GM10248 (cell line): Measurements from ENCODE around the gene RASGRF2.
"Not testable (repeated sequence)": the region's sequence is repeated elsewhere in the genome, so short reads cannot be mapped to it uniquely, and the experiment has no call there.

Source experiments
- CTCF ChIA-PET: fragments of 300-600 bp; sonication (Branson Sonifier 250); formaldehyde crosslinking; extraction: SDS; loops from one replicate; lab custom pipeline; 2021; ENCODE audit warnings: antibody characterized with exemption; lab: Yijun Ruan, JAX
- POLR2A ChIA-PET: fragments of 350-650 bp; sonication (Branson Sonifier 250); formaldehyde crosslinking; extraction: SDS; loops from one replicate; lab custom pipeline; 2020; ENCODE audit warnings: antibody characterized with exemption; lab: Yijun Ruan, JAX
- DNase-seq: peaks from one replicate; pipeline ENCODE4 v3.0.0; 2012; ENCODE audit errors: extremely low spot score
- TF ChIP-seq, protein P1 (sequence below): IDR thresholded peaks from 2 replicates; pipeline ENCODE4 v1.5.1; 2012; ENCODE audit warnings: mild to moderate bottlenecking, low read depth; ENCODE audit errors: extremely low read depth, missing control alignments, control extremely low read depth

The RASGRF2 gene

DNA sequence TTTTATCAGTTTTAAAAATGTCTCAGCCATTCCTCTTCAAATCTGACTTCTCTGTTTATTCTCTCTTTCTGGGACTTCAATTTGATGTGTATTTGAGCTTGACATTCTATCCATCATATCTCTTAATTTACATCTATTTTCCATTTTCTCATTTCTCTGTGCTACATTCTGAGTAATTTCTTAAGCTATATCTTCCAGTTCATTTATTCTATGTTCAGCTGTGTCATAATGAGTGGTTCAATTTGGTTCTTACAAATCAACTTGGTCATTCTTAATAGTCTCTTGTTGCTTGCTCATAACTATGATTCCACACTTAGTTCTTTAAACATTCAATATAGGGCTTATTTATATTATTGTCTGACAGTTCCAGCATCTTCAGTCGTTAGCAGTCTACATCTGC is 289.8 kb downstream of the RASGRF2 start:
- DNase-seq: no peak
- POLR2A ChIA-PET: no interaction called here
- TF ChIP-seq, protein P1, sequence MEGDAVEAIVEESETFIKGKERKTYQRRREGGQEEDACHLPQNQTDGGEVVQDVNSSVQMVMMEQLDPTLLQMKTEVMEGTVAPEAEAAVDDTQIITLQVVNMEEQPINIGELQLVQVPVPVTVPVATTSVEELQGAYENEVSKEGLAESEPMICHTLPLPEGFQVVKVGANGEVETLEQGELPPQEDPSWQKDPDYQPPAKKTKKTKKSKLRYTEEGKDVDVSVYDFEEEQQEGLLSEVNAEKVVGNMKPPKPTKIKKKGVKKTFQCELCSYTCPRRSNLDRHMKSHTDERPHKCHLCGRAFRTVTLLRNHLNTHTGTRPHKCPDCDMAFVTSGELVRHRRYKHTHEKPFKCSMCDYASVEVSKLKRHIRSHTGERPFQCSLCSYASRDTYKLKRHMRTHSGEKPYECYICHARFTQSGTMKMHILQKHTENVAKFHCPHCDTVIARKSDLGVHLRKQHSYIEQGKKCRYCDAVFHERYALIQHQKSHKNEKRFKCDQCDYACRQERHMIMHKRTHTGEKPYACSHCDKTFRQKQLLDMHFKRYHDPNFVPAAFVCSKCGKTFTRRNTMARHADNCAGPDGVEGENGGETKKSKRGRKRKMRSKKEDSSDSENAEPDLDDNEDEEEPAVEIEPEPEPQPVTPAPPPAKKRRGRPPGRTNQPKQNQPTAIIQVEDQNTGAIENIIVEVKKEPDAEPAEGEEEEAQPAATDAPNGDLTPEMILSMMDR: no peak
- CTCF ChIA-PET: interaction anchor here (1.0 to 1.6 kb wide), 4 partner anchors 15 to 52 kb away, joined by 3 to 5 read pairs (median 3); partner anchors contain the start of gene ZCCHC9

DNA sequence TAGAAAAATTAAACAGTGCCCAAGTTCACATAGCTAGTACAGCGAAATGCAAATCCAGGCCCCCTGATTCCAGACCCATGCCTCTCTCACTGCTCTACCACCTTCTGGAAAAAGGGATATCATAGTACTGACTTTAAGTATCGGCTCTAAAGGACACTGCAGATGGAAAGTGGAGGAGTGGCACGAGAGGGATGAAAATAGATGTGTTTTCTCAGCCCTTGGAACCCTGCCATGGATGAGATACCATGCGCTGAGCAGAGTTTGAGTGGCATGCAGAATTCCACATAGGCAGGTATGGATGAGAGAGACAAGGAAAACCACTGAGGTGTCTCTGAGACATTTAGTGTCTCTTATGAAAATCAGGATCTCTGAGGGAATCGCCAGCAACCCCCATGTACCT is 291.8 kb downstream of the RASGRF2 start:
- no peak for DNase-seq
- TF ChIP-seq, protein P1: no peak
- CTCF ChIA-PET: interaction anchor here (0.7 to 1.6 kb wide), 3 partner anchors 9 to 46 kb away, joined by 3 to 4 read pairs (median 4); no protein-coding TSS in a partner anchor
- POLR2A ChIA-PET: no interaction called here

DNA sequence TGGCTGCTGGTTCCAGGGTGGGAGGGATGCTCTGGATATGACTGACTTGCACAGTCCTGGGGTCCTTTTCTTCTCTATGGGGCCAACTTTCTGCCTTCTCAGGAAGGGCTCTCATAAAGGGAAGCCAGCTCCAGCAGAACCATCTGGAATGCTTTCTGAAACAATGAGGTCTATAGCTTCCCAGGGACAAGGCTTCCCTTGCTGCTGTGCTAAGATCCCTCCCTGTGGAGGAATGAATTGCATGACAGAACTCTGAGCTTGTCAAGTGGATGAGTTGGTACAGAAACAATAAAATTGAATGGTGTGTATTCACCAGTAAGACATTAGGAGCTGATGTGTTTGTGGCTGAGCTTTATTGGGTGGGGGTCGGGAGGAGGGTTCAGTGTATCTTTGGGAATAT is 292.7 kb downstream of the RASGRF2 start:
- TF ChIP-seq, protein P1: no peak
- ChIA-PET CTCF (interaction anchor here (0.7 to 1.6 kb wide), 5 partner anchors 8 to 47 kb away, joined by 3 to 4 read pairs (median 3); no protein-coding TSS in a partner anchor), POLR2A (no interaction called here)
- DNase-seq: no peak

GRCh38 chr5:81253875-81254274 is 293.7 kb downstream of the RASGRF2 start:
- no peak for DNase-seq
- POLR2A ChIA-PET: no interaction called here
- CTCF ChIA-PET: interaction anchor here (1.3 kb wide), 1 partner anchor 9 kb away, joined by 3 read pairs; no protein-coding TSS in a partner anchor
- TF ChIP-seq, protein P1: no peak

DNA sequence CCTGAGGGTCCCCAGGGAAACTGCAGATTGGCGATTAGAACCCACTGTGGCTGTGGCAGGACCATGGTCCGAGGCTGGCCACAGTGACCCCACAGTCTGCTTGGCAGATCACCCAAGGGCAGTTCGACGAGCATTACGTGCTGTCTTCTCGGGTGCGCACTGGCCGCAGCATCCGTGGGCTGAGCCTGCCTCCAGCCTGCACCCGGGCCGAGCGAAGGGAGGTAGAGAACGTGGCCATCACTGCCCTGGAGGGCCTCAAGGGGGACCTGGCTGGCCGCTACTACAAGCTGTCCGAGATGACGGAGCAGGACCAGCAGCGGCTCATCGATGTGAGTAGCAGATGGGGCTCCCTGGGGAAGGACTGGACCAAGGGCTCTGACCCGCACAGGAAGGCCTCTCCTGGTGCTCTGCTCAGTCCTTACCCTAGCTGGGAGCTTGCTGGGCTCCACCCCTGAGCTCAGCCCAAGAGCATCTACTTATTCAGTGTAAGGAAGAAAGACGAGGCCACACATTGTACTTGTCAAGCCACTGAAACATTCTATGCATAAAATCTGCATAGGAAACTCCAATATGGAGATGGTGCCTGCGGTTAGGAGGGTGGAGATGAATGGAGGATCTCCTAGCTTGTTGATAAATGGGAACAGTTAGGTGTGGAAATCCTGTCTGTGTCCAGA is 294.9 kb downstream of the RASGRF2 start:
- TF ChIP-seq, protein P1: no peak
- CTCF ChIA-PET: interaction anchor here (1.0 kb wide), 1 partner anchor 9 kb away, joined by 3 read pairs; no protein-coding TSS in a partner anchor
- POLR2A ChIA-PET: no interaction called here
- DNase-seq: no peak

DNA sequence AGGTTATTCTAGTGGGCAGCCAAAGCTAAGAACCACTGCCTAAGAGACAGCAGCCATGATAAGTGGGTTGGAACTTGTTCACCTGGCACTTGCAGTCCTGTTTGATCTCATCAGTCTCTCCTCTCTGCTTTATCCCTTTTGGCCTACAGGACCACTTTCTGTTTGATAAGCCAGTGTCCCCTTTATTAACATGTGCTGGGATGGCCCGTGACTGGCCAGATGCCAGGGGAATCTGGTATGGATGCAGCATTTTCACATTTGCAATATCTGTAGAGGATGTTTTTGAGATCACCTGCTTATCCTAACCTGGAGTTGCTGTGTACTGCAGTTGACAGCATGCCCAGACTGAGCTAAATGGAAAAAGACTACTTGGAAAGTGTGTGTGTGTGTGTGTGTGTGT is 296.6 kb downstream of the RASGRF2 start:
- no peak for DNase-seq
- ChIA-PET POLR2A (no interaction called here), CTCF (interaction anchor here (1.2 kb wide), 1 partner anchor 62 kb away, joined by 4 read pairs; no protein-coding TSS in a partner anchor)
- TF ChIP-seq, protein P1: no peak

DNA sequence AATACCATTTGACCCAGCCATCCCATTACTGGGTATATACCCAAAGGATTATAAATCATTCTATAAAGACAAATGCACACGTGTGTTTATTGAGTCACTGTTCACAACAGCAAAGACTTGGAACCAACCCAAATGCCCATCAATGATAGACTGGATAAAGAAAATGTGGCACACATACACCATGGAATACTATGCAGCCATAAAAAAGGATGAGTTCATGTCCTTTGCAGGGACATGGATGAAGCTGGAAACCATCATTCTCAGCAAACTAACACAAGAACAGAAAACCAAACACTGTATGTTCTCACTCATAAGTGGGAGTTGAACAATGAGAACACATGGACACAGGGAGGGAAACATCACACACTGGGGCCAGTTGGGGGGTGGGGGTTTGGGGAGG is 302.6 kb downstream of the RASGRF2 start:
- CTCF ChIA-PET, POLR2A ChIA-PET, DNase-seq: not testable (repeated sequence)
